Trophoblast cell (in vitro differentiated cells and primary cell): Measurements from ENCODE around the gene TMEM119.
A peak's percentile ranks its signal among the peaks of the same experiment; 100 is the strongest.

Source experiments
- DNase-seq, 2 donors: peaks; one replicate each; pipeline ENCODE4 v3.0.0-alpha.2; 2016
- H2AFZ ChIP-seq: 2 replicates; pipeline ENCODE4 v1.6.1; 2013; ENCODE audit warnings: low read length, moderate library complexity, mild to moderate bottlenecking; ENCODE audit not compliant: insufficient read depth, poor library complexity
- H2AK5ac ChIP-seq: 2 replicates; pipeline ENCODE4 v1.6.1; 2013; ENCODE audit warnings: mild to moderate bottlenecking, low read length
- H2BK120ac ChIP-seq: 2 replicates; pipeline ENCODE4 v1.6.1; 2013; ENCODE audit warnings: low read length, mild to moderate bottlenecking, moderate library complexity; ENCODE audit not compliant: insufficient read depth, poor library complexity
- H2BK12ac ChIP-seq: 2 replicates; pipeline ENCODE4 v1.6.1; 2013; ENCODE audit warnings: mild to moderate bottlenecking, low read length, moderate library complexity
- H2BK5ac ChIP-seq: 2 replicates; pipeline ENCODE4 v1.6.1; 2013; ENCODE audit warnings: low read length, low read depth, moderate library complexity, mild to moderate bottlenecking; ENCODE audit not compliant: poor library complexity
- H3K14ac ChIP-seq: 2 replicates; pipeline ENCODE4 v1.6.1; 2013; ENCODE audit warnings: mild to moderate bottlenecking, low read length
- H3K18ac ChIP-seq: 2 replicates; pipeline ENCODE4 v1.6.1; 2013; ENCODE audit warnings: mild to moderate bottlenecking, low read length
- H3K23ac ChIP-seq: 2 replicates; pipeline ENCODE4 v1.6.1; 2013; ENCODE audit warnings: low read length
- H3K27ac ChIP-seq: 2 replicates; pipeline ENCODE4 v1.5.1; 2013; ENCODE audit warnings: low read depth, mild to moderate bottlenecking, inconsistent platforms, low read length, moderate library complexity
- H3K27me3 ChIP-seq: 2 replicates; pipeline ENCODE4 v1.6.1; 2013; ENCODE audit warnings: inconsistent platforms, mild to moderate bottlenecking, low read length, moderate library complexity; ENCODE audit not compliant: insufficient read depth
- H3K36me3 ChIP-seq, 2 experiments: 1 replicate in 1 of 2; 2 replicates in 1 of 2; pipeline ENCODE4 v1.6.1; 2013; ENCODE audit warnings: low read length in 2 of 2, mild to moderate bottlenecking in 2 of 2, moderate library complexity in 1 of 2; ENCODE audit not compliant: insufficient read depth in 2 of 2, control insufficient read depth in 1 of 2
- H3K4ac ChIP-seq: 2 replicates; pipeline ENCODE4 v1.6.1; 2013; ENCODE audit warnings: low read depth, mild to moderate bottlenecking, low read length, moderate library complexity
- H3K4me1 ChIP-seq, 2 experiments: 1 replicate in 1 of 2; 2 replicates in 1 of 2; pipeline ENCODE4 v1.6.1; 2013; ENCODE audit warnings: low read length in 2 of 2, mild to moderate bottlenecking in 2 of 2, moderate library complexity in 1 of 2; ENCODE audit not compliant: insufficient read depth in 2 of 2, control insufficient read depth in 1 of 2
- H3K4me2 ChIP-seq: 2 replicates; pipeline ENCODE4 v1.6.1; 2013; ENCODE audit warnings: inconsistent platforms, mild to moderate bottlenecking, low read length, moderate library complexity
- H3K4me3 ChIP-seq: 2 replicates; pipeline ENCODE4 v1.5.1; 2013; ENCODE audit warnings: mild to moderate bottlenecking, low read depth, low read length, inconsistent platforms
- H3K79me1 ChIP-seq: one replicate; pipeline ENCODE4 v1.6.1; 2013; ENCODE audit warnings: low read length
- H3K79me2 ChIP-seq: 2 replicates; pipeline ENCODE4 v1.6.1; 2013; ENCODE audit warnings: low read length, mild to moderate bottlenecking; ENCODE audit not compliant: control insufficient read depth, insufficient read depth, poor library complexity
- H3K9ac ChIP-seq: 2 replicates; pipeline ENCODE4 v1.6.1; 2013; ENCODE audit warnings: mild to moderate bottlenecking, low read length
- H3K9me3 ChIP-seq: 2 replicates; pipeline ENCODE4 v1.6.1; 2013; ENCODE audit warnings: low read depth, mild to moderate bottlenecking, control low read depth, inconsistent platforms, low read length; ENCODE audit not compliant: insufficient read depth
- H4K12ac ChIP-seq: 2 replicates; pipeline ENCODE4 v1.6.1; 2013; ENCODE audit warnings: low read depth, mild to moderate bottlenecking, low read length, moderate library complexity
- H4K8ac ChIP-seq: 2 replicates; pipeline ENCODE4 v1.6.1; 2013; ENCODE audit warnings: low read depth, mild to moderate bottlenecking, low read length, moderate library complexity
- H4K91ac ChIP-seq: one replicate; pipeline ENCODE4 v1.6.1; 2013; ENCODE audit warnings: low read depth, mild to moderate bottlenecking, low read length, moderate library complexity
- WGBS: extraction: QIAGEN DNeasy Blood & Tissue Kit; methylation state at CpG from one replicate; pipeline ENCODE4 v1.1.7; 2013; ENCODE audit warnings: missing lambda C conversion rate; ENCODE audit not compliant: insufficient read length, insufficient coverage; ENCODE audit errors: extremely low coverage; 5-methylcytosine and 5-hydroxymethylcytosine counted together

Gene TMEM119

GRCh38 chr12:108604208-108604941 lies 6.5 kb upstream of the TMEM119 start:
- no CpG with 5 or more reads among the region's 14 CpGs for WGBS
- Histone ChIP-seq H3K27me3 (no peaks in the 10 kb centered on the region), H4K91ac (peak overlapping the region; percentile 19), H3K36me3 (no peaks in the 10 kb centered on the region), H4K12ac (no peak overlapping the region), H3K79me1 (peaks cover 5% of the 10 kb centered on the region), H3K79me2 (no peaks in the 10 kb centered on the region), H3K4me1 (peaks cover under 1 to 8% of the 10 kb centered on the region in 2 experiments), H3K4me2 (no peak overlapping the region), H2BK120ac (no peak overlapping the region), H2AK5ac (peak overlapping the region; percentile 61), H3K9ac (no peak overlapping the region), H3K4me3 (no peak overlapping the region), H3K23ac (no peak overlapping the region), H3K27ac (no peak overlapping the region), H3K9me3 (peaks cover 3% of the 10 kb centered on the region), H4K8ac (peak overlapping the region; percentile 7), H2BK5ac (no peak overlapping the region), H2BK12ac (peak overlapping the region; percentile 19), H2AFZ (no peak overlapping the region), H3K14ac (no peak overlapping the region), H3K18ac (no peak overlapping the region), H3K4ac (no peak overlapping the region)
- DNase-seq: no peak

- Histone ChIP-seq H4K91ac (peak overlapping the region; percentile 9), H3K18ac (no peak overlapping the region), H3K79me2 (no peaks in the 10 kb centered on the region), H3K79me1 (peaks cover 5% of the 10 kb centered on the region), H3K14ac (no peak overlapping the region), H3K4me2 (no peak overlapping the region), H3K27ac (no peak overlapping the region), H2BK5ac (no peak overlapping the region), H2BK120ac (no peak overlapping the region), H3K4me3 (no peak overlapping the region), H2AK5ac (peak overlapping the region; percentile 1), H3K4me1 (peaks cover 0 to 7% of the 10 kb centered on the region in 2 experiments), H4K8ac (no peak overlapping the region), H3K9me3 (peaks cover 3% of the 10 kb centered on the region), H3K36me3 (no peaks in the 10 kb centered on the region), H4K12ac (no peak overlapping the region), H2BK12ac (peak overlapping the region; percentile 50), H3K23ac (no peak overlapping the region), H3K9ac (no peak overlapping the region), H2AFZ (no peak overlapping the region), H3K27me3 (no peaks in the 10 kb centered on the region), H3K4ac (no peak overlapping the region)
- no CpG with 5 or more reads among the region's 4 CpGs for WGBS
- DNase-seq: no peak
Observed at GRCh38 chr12:108603743-108604142, 5.9 kb upstream of the TMEM119 start.

- Histone ChIP-seq H3K4me2 (no peak overlapping the region), H3K18ac (no peak overlapping the region), H3K79me1 (peaks cover 6% of the 10 kb centered on the region), H4K12ac (no peak overlapping the region), H2AFZ (no peak overlapping the region), H2BK12ac (peak overlapping the region; percentile 50), H3K4ac (no peak overlapping the region), H2AK5ac (peak overlapping the region; percentile 22), H4K91ac (peak overlapping the region; percentile 9), H3K36me3 (no peaks in the 10 kb centered on the region), H4K8ac (no peak overlapping the region), H3K4me1 (peaks cover 3 to 10% of the 10 kb centered on the region in 2 experiments), H3K14ac (peak overlapping the region; percentile 26), H3K27me3 (no peaks in the 10 kb centered on the region), H3K9me3 (peaks cover 3% of the 10 kb centered on the region), H3K79me2 (no peaks in the 10 kb centered on the region), H3K27ac (no peak overlapping the region), H3K9ac (no peak overlapping the region), H3K4me3 (no peak overlapping the region), H2BK120ac (peak overlapping the region; percentile 44), H3K23ac (no peak overlapping the region), H2BK5ac (no peak overlapping the region)
- DNase-seq: no peak
- no CpG with 5 or more reads among the region's 15 CpGs for WGBS
Observed at GRCh38 chr12:108602976-108603704, 5.3 kb upstream of the TMEM119 start.

- no peak overlapping the region for H2BK120ac ChIP-seq
- no peak for DNase-seq
- no peak overlapping the region for H3K4ac ChIP-seq
- no peak overlapping the region for H4K8ac ChIP-seq
- H3K9ac ChIP-seq: no peak overlapping the region
- no peaks in the 10 kb centered on the region for H3K36me3 ChIP-seq
- H3K4me1 ChIP-seq: peaks cover 9 to 18% of the 10 kb centered on the region in 2 experiments
- no peak overlapping the region for H2AFZ ChIP-seq
- H3K18ac ChIP-seq: no peak overlapping the region
- H3K27ac ChIP-seq: no peak overlapping the region
- H2BK5ac ChIP-seq: no peak overlapping the region
- H3K14ac ChIP-seq: no peak overlapping the region
- no peak overlapping the region for H2AK5ac ChIP-seq
- H3K4me3 ChIP-seq: no peak overlapping the region
- no peak overlapping the region for H2BK12ac ChIP-seq
- no peak overlapping the region for H3K4me2 ChIP-seq
- no peaks in the 10 kb centered on the region for H3K27me3 ChIP-seq
- H4K12ac ChIP-seq: no peak overlapping the region
- peaks cover 13% of the 10 kb centered on the region for H3K79me1 ChIP-seq
- peaks cover 1% of the 10 kb centered on the region for H3K79me2 ChIP-seq
- H4K91ac ChIP-seq: no peak overlapping the region
- H3K9me3 ChIP-seq: peaks cover 3% of the 10 kb centered on the region
- H3K23ac ChIP-seq: no peak overlapping the region
- no CpG with 5 or more reads among the region's 9 CpGs for WGBS
Observed at GRCh38 chr12:108602209-108602705, 4.4 kb upstream of the TMEM119 start.
